Ovary (tissue), 3 donors: ENCODE results near the gene CEP170.

ENCODE experiments used
- POLR2A ChIP-seq: fragments of 450-650 bp; IDR thresholded peaks from one replicate; pipeline ENCODE4 v1.6.1; 2017; ENCODE audit warnings: antibody characterized with exemption, mild to moderate bottlenecking, moderate library complexity
- TF ChIP-seq, protein P1 (sequence below), 3 donors: fragments of 450-650 bp in 2 of 3; fragments of 200-600 bp in 1 of 3; IDR thresholded peaks; one replicate each; pipeline versions ENCODE4 v1.5.1 to v1.8.0; 2016 to 2022; ENCODE audit warnings: antibody characterized with exemption in 3 of 3, mild to moderate bottlenecking in 1 of 3
- donor health status: DM: no; HTN: no; CAD: no.

DNA sequence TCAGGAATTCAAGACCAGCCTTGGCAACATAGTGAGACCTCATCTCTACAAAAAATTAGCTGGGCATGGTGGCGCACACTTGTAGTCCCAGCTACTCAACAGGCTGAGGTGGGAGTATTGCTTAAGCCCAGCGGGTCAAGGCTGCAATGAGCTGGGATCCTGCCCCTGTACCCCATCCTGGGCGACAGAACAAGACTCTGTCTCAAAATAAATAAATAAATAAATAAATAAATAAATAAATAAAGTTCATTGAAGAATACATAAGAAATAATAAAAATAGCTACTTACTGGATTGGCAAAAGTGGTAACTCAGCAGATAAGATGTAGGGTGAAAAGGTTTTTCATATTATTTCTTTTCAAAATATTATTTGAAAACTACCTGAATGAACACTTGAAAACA lies 5.9 kb downstream of the CEP170 start:
- no peak for TF ChIP-seq POLR2A
- TF ChIP-seq, protein P1, sequence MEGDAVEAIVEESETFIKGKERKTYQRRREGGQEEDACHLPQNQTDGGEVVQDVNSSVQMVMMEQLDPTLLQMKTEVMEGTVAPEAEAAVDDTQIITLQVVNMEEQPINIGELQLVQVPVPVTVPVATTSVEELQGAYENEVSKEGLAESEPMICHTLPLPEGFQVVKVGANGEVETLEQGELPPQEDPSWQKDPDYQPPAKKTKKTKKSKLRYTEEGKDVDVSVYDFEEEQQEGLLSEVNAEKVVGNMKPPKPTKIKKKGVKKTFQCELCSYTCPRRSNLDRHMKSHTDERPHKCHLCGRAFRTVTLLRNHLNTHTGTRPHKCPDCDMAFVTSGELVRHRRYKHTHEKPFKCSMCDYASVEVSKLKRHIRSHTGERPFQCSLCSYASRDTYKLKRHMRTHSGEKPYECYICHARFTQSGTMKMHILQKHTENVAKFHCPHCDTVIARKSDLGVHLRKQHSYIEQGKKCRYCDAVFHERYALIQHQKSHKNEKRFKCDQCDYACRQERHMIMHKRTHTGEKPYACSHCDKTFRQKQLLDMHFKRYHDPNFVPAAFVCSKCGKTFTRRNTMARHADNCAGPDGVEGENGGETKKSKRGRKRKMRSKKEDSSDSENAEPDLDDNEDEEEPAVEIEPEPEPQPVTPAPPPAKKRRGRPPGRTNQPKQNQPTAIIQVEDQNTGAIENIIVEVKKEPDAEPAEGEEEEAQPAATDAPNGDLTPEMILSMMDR (IDR thresholded peaks at IDR 0.05) = no peak
